HCEC 1CT (cell line): ENCODE results near the gene FAM153A.
A peak's percentile ranks its signal among the peaks of the same experiment; 100 is the strongest.
"Not testable (repeated sequence)": the region's sequence is repeated elsewhere in the genome, so short reads cannot be mapped to it uniquely, and the experiment has no call there.

Experiments used
- DNase-seq: peaks from one replicate; pipeline ENCODE4 v3.0.0-alpha.2; 2017

FAM153A gene

GRCh38 chr5:177782792-177783633 lies at the start of gene FAM153A:
Gene FAM153A (minus strand): TSS chr5:177782899.
- not testable (repeated sequence) for DNase-seq

- not testable (repeated sequence) for DNase-seq
Observed at GRCh38 chr5:177832287-177832686, 49.6 kb upstream of the FAM153A start.

GRCh38 chr5:177826073-177826472 lies 43.4 kb upstream of the FAM153A start:
- not testable (repeated sequence) for DNase-seq

GRCh38 chr5:177824776-177825175 lies 42.1 kb upstream of the FAM153A start:
- not testable (repeated sequence) for DNase-seq

GRCh38 chr5:177822489-177822888 lies 39.8 kb upstream of the FAM153A start:
- not testable (repeated sequence) for DNase-seq

GRCh38 chr5:177819664-177820063 lies 37.0 kb upstream of the FAM153A start:
- not testable (repeated sequence) for DNase-seq

- not testable (repeated sequence) for DNase-seq
Observed at GRCh38 chr5:177812814-177813425, 30.2 kb upstream of the FAM153A start.

GRCh38 chr5:177812160-177812743 lies 29.6 kb upstream of the FAM153A start:
- not testable (repeated sequence) for DNase-seq

GRCh38 chr5:177809209-177809913 lies 26.7 kb upstream of the FAM153A start:
- DNase-seq: not testable (repeated sequence)

- not testable (repeated sequence) for DNase-seq
Observed at GRCh38 chr5:177808420-177808819, 25.7 kb upstream of the FAM153A start.

GRCh38 chr5:177807265-177807664 lies 24.6 kb upstream of the FAM153A start:
- not testable (repeated sequence) for DNase-seq

GRCh38 chr5:177801427-177801826 lies 18.7 kb upstream of the FAM153A start:
- not testable (repeated sequence) for DNase-seq

- not testable (repeated sequence) for DNase-seq
Observed at GRCh38 chr5:177798237-177798840, 15.6 kb upstream of the FAM153A start.

GRCh38 chr5:177793272-177793671 lies 10.6 kb upstream of the FAM153A start:
- not testable (repeated sequence) for DNase-seq

- not testable (repeated sequence) for DNase-seq
Observed at GRCh38 chr5:177791649-177792048, 8.9 kb upstream of the FAM153A start.

GRCh38 chr5:177782169-177782568 lies 530 bp downstream of the FAM153A start:
- not testable (repeated sequence) for DNase-seq

- DNase-seq: peak; percentile 10
Observed at GRCh38 chr5:177771206-177771605, 11.5 kb downstream of the FAM153A start.

- not testable (repeated sequence) for DNase-seq
Observed at GRCh38 chr5:177770646-177771045, 12.1 kb downstream of the FAM153A start.

- DNase-seq: not testable (repeated sequence)
Observed at GRCh38 chr5:177763737-177764508, 18.8 kb downstream of the FAM153A start.

- DNase-seq: not testable (repeated sequence)
Observed at GRCh38 chr5:177760954-177761353, 21.7 kb downstream of the FAM153A start.

GRCh38 chr5:177747354-177747753 lies 35.3 kb downstream of the FAM153A start:
- peak; percentile 0 for DNase-seq

- DNase-seq: not testable (repeated sequence)
Observed at GRCh38 chr5:177724858-177725257, 57.8 kb downstream of the FAM153A start.
